Activated naive CD4-positive, alpha-beta T cell (primary cell): ENCODE results near the gene THAP2.

Experiments
- DNase-seq, 4 experiments: peaks; one replicate each; lab custom pipeline; 2025; lab: John Stamatoyannopoulos, UW

THAP2 gene

GRCh38 chr12:71663561-71664410, at the start of gene THAP2, which contains the start of gene ZFC3H1:
THAP2 (plus strand) TSS chr12:71664301; CDS start chr12:71664510, 209 bp downstream.
ZFC3H1 (minus strand) TSS chr12:71663848; CDS start chr12:71663610, 238 bp downstream.
- DNase-seq: peak; percentile 61 to 87 (median 74)

GRCh38 chr12:71621938-71622337, 42.2 kb upstream of the THAP2 start:
- no peak for DNase-seq

DNA sequence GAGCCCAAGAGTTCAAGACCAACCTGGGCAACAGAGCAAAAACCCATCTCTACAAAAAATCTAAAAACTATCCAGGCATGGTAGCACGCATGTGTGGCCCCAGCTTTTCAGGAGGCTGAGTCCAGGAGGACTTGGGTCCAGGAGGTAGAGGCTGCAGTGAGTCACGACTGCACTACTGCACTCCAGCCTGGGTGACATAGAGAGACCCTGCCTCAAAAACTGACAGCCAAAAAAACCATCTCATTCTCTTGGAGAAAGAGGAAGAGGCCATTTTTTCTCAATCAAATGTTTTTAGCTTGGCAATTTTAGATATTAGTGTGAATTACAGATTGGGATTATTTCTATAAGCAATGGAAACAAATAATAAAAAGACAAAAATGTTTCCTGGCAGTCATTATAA, 38.6 kb upstream of the THAP2 start:
- DNase-seq: no peak

DNA sequence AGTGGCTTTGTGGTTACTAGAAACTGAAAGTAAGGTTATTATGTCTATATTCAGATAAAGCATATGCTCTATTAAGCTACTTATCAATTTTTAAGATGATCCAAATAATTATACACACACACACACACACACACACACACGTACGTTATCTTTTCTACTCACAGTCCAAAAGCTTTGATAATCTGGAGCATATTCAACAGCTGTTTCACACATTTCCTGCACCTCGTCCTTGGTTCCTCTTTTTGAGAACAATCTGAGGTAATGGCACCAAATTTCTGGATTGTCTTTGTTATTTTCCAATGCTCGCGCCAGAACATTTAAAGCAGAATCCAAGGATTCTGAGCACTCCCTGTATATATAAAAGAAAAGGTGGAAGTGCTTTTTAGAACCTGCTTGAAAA, 38.0 kb upstream of the THAP2 start:
- no peak for DNase-seq

- no peak for DNase-seq
These were observed 37.3 kb upstream of the THAP2 start for GRCh38 chr12:71626768-71627167.

GRCh38 chr12:71627438-71628002, 36.6 kb upstream of the THAP2 start:
- no peak for DNase-seq

DNA sequence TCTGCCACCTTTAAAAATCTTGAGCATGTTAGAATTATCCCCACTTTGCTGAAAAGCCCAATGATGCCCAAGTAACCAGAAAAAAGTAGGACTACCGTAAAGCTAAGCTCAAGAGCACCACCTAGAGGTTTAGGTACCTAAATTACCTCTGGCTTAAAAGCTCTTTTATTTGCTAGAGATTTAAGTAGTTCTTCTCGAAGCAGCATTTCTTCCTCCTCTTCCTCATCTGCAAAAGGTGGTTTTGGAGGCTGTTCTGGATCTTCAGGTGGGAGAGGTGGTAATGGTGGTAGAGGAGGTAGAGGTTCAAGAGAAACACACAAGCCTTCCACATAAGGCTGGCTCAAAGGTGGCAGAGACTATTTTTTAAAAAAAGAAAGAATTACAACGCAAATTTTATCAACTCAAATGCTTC, 27.4 kb upstream of the THAP2 start:
- no peak for DNase-seq

DNA sequence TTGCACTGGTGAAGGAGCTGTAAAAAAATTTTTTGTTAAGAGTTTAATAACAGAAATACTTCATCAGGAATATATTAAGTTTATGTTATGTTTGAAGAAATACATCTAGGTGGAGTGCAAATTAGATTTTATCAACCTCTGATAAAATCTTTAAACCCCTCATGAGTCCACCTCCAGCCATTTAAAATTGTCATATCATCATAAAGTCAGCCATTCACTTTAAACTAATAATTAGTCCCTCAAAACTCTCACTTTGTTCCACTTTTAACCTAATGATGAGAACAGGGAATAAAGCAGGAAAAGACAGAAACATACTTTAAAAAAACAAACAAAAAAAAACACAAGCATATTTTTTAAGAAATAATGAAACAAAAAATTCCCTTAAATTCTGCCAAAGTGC, 25.6 kb upstream of the THAP2 start:
- DNase-seq: no peak

DNA sequence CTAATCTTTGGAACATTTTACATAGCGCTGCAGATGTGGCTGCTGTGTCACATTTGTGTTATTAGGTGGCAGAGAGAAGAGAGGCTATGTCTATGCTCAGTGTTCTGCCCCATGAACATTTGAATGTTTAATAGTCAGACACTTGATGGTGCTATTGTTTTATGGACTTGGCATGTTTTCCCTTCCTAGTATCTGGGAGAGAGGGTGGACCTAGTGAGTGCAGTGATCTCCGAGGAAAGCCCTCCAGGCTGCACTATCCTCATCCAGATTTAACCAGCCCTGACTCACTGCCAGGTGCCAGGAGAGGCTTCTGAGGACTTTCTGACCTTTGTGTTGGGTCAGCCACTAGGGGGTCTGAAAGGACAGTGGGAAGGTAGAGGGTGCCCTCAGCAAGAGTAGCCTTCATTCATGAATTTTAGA, 24.8 kb upstream of the THAP2 start:
- DNase-seq: no peak

DNA sequence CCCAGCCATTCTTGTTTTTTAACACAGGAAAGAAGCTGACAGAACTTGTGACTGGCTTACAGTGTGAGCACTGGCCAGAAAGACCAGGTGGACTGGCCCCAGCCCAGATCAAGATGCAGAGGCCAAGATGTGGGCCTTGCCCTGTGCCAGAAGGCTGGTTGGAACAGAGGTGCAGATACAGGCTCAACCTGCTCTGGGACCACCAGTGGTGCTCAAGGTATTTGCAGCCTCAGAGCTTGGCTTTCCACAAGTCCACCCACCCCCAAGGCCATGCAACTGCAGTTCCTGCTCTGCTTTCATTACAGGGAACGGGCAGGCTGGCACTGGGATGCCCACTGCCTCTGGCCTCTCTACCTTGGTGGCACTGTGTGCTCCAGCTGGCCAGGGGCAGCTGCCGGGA, 23.8 kb upstream of the THAP2 start:
- DNase-seq: no peak

GRCh38 chr12:71641390-71641789, 22.7 kb upstream of the THAP2 start:
- no peak for DNase-seq

GRCh38 chr12:71642264-71642663, 21.8 kb upstream of the THAP2 start:
- no peak for DNase-seq

DNA sequence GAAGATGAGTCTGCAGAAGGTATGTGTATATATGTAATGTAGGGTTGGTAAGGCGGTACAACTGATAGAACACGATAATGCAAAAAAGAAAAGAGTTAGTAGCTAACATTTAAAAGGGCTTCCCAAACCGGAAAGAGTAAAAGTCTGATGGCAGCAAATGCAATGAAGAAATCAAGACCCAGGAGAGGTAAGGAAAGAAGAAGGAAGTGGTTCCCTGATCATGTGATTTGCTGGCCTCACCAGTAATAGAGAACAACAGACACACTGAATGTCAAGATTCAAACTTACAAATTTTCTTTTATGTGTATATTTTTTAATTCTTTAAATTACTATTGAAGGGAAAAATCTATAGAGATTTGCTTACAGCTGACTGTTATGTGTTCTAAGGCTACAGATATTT, 18.8 kb upstream of the THAP2 start:
- no peak for DNase-seq

DNA sequence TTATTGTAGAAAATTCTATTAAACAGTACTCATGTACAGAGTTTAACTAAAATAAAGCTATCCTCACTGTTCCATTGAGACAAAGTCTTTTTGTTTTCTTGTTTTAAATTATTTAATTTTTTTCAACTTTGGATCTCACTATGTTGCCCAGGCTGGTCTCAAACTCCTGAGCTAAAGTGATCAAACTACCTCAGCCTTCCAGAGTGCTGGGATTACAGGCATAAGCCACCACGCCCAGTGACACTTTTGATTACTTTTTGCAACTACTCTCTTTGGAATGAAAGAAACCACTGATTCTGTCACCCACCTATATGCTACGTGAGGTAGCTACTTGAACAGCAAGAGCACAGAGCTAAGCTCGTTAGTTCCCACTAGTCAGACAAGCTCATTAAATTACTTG, 17.6 kb upstream of the THAP2 start:
- no peak for DNase-seq

DNA sequence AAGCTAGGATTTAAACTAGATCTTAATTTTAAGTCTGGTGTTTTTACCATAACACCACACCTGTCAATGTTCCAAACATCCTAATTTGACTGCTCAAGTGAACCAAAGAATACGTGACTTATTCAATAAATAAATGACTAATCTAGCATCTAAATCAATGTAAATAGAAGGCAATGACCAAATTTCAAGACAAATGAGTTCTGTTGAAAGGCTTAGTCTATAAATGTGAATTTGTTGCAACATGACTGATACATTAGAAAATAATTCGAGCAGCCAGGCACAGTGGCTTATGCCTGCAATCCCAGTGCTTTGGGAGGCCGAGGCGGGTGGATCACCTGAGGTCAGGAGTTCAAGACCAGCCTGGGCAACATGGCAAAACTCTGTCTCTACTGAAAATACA, 15.6 kb upstream of the THAP2 start:
- DNase-seq: no peak

- DNase-seq: no peak
These were observed 14.7 kb upstream of the THAP2 start for GRCh38 chr12:71649401-71649800.

- no peak for DNase-seq
These were observed 11.4 kb upstream of the THAP2 start for GRCh38 chr12:71652656-71653055.

GRCh38 chr12:71653137-71653536, 11.0 kb upstream of the THAP2 start:
- DNase-seq: no peak

DNA sequence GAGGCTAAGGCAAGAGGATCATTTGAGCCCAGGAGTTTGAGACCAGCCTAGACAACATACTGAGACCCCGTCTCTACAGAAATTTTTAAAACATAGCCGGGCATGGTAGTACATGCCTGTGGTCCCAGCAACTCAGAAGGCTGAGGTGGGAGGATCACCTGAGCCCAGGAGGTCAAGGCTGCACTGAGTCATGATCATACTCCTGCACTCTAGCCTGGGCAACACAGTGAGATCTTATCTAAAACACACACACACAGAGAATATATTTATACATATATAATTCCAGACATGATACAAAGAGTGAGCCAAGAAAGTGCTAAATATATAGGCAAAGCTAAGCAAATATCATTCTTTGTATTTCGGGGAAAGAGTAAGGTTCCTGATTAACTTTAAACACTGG, 9.9 kb upstream of the THAP2 start:
- no peak for DNase-seq

DNA sequence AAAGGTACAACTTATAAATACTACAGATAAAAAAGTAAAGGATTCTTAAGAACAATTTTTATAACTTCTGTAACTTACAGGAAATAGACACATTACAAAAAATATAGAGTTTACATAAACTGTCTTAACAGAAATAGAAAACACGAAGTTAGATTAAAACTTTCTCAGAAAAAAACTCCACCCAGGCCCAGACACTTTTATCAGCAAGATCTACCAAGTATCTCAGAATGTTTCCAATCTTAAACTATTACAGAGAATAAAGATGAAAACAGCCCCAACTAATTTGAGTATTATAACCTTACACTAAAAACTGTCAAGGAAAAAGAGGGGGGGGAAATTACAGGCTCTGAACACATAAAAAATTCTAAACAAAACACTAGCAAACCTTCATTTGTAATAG, 8.6 kb upstream of the THAP2 start:
- DNase-seq: no peak

- no peak for DNase-seq
These were observed 8.2 kb upstream of the THAP2 start for GRCh38 chr12:71655907-71656306.

DNA sequence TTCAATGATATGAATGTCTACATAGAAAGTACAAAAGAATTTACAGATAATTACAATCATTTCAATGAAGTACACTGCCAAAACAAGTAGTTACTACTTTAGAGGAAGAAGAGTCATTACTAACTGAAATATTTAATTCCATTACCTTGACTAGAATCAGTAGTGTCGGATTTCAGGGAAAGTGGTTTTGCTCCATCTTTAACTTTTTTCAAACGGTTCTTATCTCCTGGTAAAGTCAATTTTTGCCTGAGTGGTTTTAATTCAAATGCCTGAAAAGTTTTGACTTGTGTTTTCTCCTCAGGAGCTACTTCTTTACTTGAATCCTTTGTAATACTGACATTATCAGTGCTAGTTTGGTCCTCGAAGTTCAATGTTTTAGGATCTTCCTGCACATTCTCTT, 7.4 kb upstream of the THAP2 start:
- DNase-seq: no peak

- DNase-seq: no peak
These were observed 2.0 kb upstream of the THAP2 start for GRCh38 chr12:71661977-71662530.
